ENCODE data around the gene GPR156. TPM values are rescaled to one million over a fixed set of nuclear protein-coding genes. Genes with fewer than 3 reads are reported as not detected.

GPR156 gene
- polyA plus RNA-seq, 1 donor (not counting 4 experiments of a cell fraction or from before 2014, with no cell fraction given), result 0.17 TPM

DNA sequence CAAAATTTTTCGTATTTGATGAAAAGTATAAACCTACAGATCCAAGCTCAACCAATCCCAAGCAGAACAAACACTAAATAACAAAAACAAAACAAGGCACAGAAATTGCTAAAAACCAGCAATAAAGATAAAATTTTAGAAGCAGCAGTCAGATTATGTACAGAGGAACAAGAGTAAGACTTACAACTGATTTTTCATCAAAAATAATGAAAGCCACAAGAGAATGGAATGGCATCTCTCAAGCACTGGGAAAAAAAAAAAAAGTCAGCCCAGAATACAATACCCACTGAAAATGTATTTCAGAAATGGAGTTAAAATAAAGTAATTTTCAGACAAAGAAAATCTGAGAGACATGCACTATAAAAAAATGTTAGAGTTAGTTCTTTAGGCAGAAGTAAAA is 27.0 kb downstream of the GPR156 start:
- Histone ChIP-seq H3K27me3 (ENCODE audit: control insufficient read depth, extremely low read depth, insufficient read depth, low read length) (no peaks in the 10 kb centered on the region), H3K36me3 (ENCODE audit: control insufficient read depth in 2 of 2, extremely low read depth in 1 of 2, insufficient read depth in 2 of 2, low read length in 2 of 2) (no peaks in the 10 kb centered on the region), H3K9me3 (ENCODE audit: control insufficient read depth, low read depth, low read length) (no peaks in the 10 kb centered on the region), H3K79me2 (ENCODE audit: control insufficient read depth, insufficient read depth, low read length) (no peaks in the 10 kb centered on the region), H3K9me1 (ENCODE audit: control insufficient read depth, extremely low read depth, insufficient read depth, low read length) (no peaks in the 10 kb centered on the region), H3K27ac (ENCODE audit: control insufficient read depth, insufficient read depth, low read length) (no peak overlapping the region), H3K4me1 (ENCODE audit: control insufficient read depth, extremely low read depth, insufficient read depth, low read length) (no peaks in the 10 kb centered on the region), H3K4me2 (ENCODE audit: control insufficient read depth, extremely low read depth, insufficient read depth, low read depth, low read length) (no peak overlapping the region), H4K20me1 (ENCODE audit: control insufficient read depth, extremely low read depth, insufficient read depth, low read length) (no peaks in the 10 kb centered on the region), H3K9ac (ENCODE audit: control insufficient read depth, extremely low read depth, insufficient read depth, low read length) (no peak overlapping the region), H3K4me3 (ENCODE audit: control insufficient read depth in 2 of 3, extremely low read depth in 1 of 3, insufficient read depth in 2 of 3, low read depth in 1 of 3, low read length in 3 of 3) (no peak overlapping the region), H2AFZ (ENCODE audit: control insufficient read depth, low read length) (no peak overlapping the region)
- dilution Hi-C loops (cut with MboI; ENCODE audit: extremely low pct_ligation_motif_present, low sequenced_read_pairs), result no loop called here
- FAIRE-seq (no peak), DNase-seq (ENCODE audit: low read depth, low spot score) (no peak)
- TF ChIP-seq, protein P1, sequence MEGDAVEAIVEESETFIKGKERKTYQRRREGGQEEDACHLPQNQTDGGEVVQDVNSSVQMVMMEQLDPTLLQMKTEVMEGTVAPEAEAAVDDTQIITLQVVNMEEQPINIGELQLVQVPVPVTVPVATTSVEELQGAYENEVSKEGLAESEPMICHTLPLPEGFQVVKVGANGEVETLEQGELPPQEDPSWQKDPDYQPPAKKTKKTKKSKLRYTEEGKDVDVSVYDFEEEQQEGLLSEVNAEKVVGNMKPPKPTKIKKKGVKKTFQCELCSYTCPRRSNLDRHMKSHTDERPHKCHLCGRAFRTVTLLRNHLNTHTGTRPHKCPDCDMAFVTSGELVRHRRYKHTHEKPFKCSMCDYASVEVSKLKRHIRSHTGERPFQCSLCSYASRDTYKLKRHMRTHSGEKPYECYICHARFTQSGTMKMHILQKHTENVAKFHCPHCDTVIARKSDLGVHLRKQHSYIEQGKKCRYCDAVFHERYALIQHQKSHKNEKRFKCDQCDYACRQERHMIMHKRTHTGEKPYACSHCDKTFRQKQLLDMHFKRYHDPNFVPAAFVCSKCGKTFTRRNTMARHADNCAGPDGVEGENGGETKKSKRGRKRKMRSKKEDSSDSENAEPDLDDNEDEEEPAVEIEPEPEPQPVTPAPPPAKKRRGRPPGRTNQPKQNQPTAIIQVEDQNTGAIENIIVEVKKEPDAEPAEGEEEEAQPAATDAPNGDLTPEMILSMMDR (optimal IDR thresholded peaks at IDR 0.05 in 1 of 3, IDR thresholded peaks at IDR 0.05 in 1 of 3, conservative IDR thresholded peaks at IDR 0.05 in 1 of 3; ENCODE audit: extremely low read depth in 1 of 3, insufficient read depth in 2 of 3, low read length in 3 of 3), result no peak
- no peak for TF ChIP-seq EZH2 (IDR thresholded peaks at IDR 0.05; ENCODE audit: low read length)

DNA sequence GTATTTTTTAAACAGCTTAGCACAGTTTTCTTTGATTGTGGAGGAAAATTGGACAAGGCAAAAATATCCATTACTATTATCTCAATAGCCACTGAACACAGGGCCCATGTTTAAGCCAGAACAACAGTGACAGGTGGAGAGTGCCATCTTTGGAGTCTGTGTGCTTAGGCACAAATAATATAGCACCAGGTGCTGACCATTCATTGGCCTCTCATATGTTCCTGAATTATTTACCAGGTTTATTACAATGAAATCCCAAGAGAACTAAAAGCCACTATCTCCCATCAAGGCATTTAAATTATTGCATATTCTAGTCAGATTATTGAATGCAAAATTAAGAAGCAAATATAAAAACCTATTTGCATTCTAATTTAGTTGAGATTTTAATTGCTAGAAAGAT is 39.6 kb downstream of the GPR156 start:
- H3K27me3 ChIP-seq (ENCODE audit: control insufficient read depth, extremely low read depth, insufficient read depth, low read length), result no peaks in the 10 kb centered on the region
- no peaks in the 10 kb centered on the region for H3K9me1 ChIP-seq (ENCODE audit: control insufficient read depth, extremely low read depth, insufficient read depth, low read length)
- H3K4me3 ChIP-seq (ENCODE audit: control insufficient read depth in 2 of 3, extremely low read depth in 1 of 3, insufficient read depth in 2 of 3, low read depth in 1 of 3, low read length in 3 of 3), result no peak overlapping the region
- no peak overlapping the region for H2AFZ ChIP-seq (ENCODE audit: control insufficient read depth, low read length)
- DNase-seq (ENCODE audit: low read depth, low spot score) (no peak), FAIRE-seq (no peak)
- TF ChIP-seq EZH2 (IDR thresholded peaks at IDR 0.05; ENCODE audit: low read length), result no peak
- TF ChIP-seq, protein P1 (optimal IDR thresholded peaks at IDR 0.05 in 1 of 3, IDR thresholded peaks at IDR 0.05 in 1 of 3, conservative IDR thresholded peaks at IDR 0.05 in 1 of 3; ENCODE audit: extremely low read depth in 1 of 3, insufficient read depth in 2 of 3, low read length in 3 of 3), result no peak
- H3K4me1 ChIP-seq (ENCODE audit: control insufficient read depth, extremely low read depth, insufficient read depth, low read length), result no peaks in the 10 kb centered on the region
- no peaks in the 10 kb centered on the region for H3K9me3 ChIP-seq (ENCODE audit: control insufficient read depth, low read depth, low read length)
- no peaks in the 10 kb centered on the region for H4K20me1 ChIP-seq (ENCODE audit: control insufficient read depth, extremely low read depth, insufficient read depth, low read length)
- no peak overlapping the region for H3K9ac ChIP-seq (ENCODE audit: control insufficient read depth, extremely low read depth, insufficient read depth, low read length)
- no peaks in the 10 kb centered on the region for H3K36me3 ChIP-seq (ENCODE audit: control insufficient read depth in 2 of 2, extremely low read depth in 1 of 2, insufficient read depth in 2 of 2, low read length in 2 of 2)
- H3K4me2 ChIP-seq (ENCODE audit: control insufficient read depth, extremely low read depth, insufficient read depth, low read depth, low read length), result no peak overlapping the region
- dilution Hi-C loops (cut with MboI; ENCODE audit: extremely low pct_ligation_motif_present, low sequenced_read_pairs), result no loop called here
- H3K27ac ChIP-seq (ENCODE audit: control insufficient read depth, insufficient read depth, low read length), result no peak overlapping the region
- H3K79me2 ChIP-seq (ENCODE audit: control insufficient read depth, insufficient read depth, low read length), result no peaks in the 10 kb centered on the region

Measured in keratinocyte (primary cell).